SHP77 treated with DMSO at 0.1 percent for 48 hours (cell line): ENCODE results near the gene CMTM7.
A peak's percentile ranks its signal among the peaks of the same experiment; 100 is the strongest.

Experiments
- DNase-seq: peaks from one replicate; lab custom pipeline; 2025; lab: John Stamatoyannopoulos, UW

The CMTM7 gene

GRCh38 chr3:32493437-32494414 is 102.1 kb downstream of the CMTM7 start:
- no peak for DNase-seq

- DNase-seq, result no peak
These were observed 103.4 kb downstream of the CMTM7 start for GRCh38 chr3:32495085-32495484.

- no peak for DNase-seq
These were observed 104.0 kb downstream of the CMTM7 start for GRCh38 chr3:32495609-32496008.

- DNase-seq, result no peak
These were observed 106.6 kb downstream of the CMTM7 start for GRCh38 chr3:32498252-32498651.

- DNase-seq, result no peak
These were observed 107.3 kb downstream of the CMTM7 start for GRCh38 chr3:32498992-32499391.

- no peak for DNase-seq
These were observed 107.9 kb downstream of the CMTM7 start for GRCh38 chr3:32499585-32499984.

- no peak for DNase-seq
These were observed 108.6 kb downstream of the CMTM7 start for GRCh38 chr3:32500231-32500630.

- peak; percentile 7 for DNase-seq
These were observed 109.5 kb downstream of the CMTM7 start for GRCh38 chr3:32500880-32501782.

GRCh38 chr3:32501783-32502117 is 110.1 kb downstream of the CMTM7 start:
- DNase-seq, result peak; percentile 10

- DNase-seq, result peak; percentile 27
These were observed 110.7 kb downstream of the CMTM7 start, which contains the start of gene CMTM6 for GRCh38 chr3:32502118-32502945. Gene CMTM6 (minus strand): TSS chr3:32502852. CDS start chr3:32502745, 107 bp downstream.

- no peak for DNase-seq
These were observed 111.3 kb downstream of the CMTM7 start for GRCh38 chr3:32502946-32503286.
